ENCODE results near the gene TENT4A.

Gene TENT4A

GRCh38 chr5:6673031-6673430, 40.2 kb upstream of the TENT4A start:
- no peaks in the 10 kb centered on the region for H3K79me2 ChIP-seq (ENCODE audit: control insufficient read depth, insufficient read depth, low read length, poor library complexity)
- H3K9ac ChIP-seq (ENCODE audit: low read length), result no peak overlapping the region
- H2AK5ac ChIP-seq (ENCODE audit: low read length), result no peak overlapping the region
- no peak overlapping the region for H2AFZ ChIP-seq (ENCODE audit: insufficient read depth, low read length, poor library complexity)
- H3K27me3 ChIP-seq (ENCODE audit: insufficient read depth, low read length), result no peaks in the 10 kb centered on the region
- H3K4me1 ChIP-seq (ENCODE audit: control insufficient read depth in 1 of 2, insufficient read depth in 2 of 2, low read length in 2 of 2), result no peaks in the 10 kb centered on the region
- no peak overlapping the region for H3K14ac ChIP-seq (ENCODE audit: low read length)
- peaks cover 4 to 7% of the 10 kb centered on the region in 2 experiments for H3K36me3 ChIP-seq (ENCODE audit: control insufficient read depth in 1 of 2, insufficient read depth in 2 of 2, low read length in 2 of 2)
- peaks cover 1% of the 10 kb centered on the region for H3K9me3 ChIP-seq (ENCODE audit: insufficient read depth, low read depth, low read length)
- H3K4ac ChIP-seq (ENCODE audit: low read depth, low read length), result no peak overlapping the region
- no peak overlapping the region for H3K23ac ChIP-seq (ENCODE audit: low read length)
- H2BK12ac ChIP-seq (ENCODE audit: low read length), result no peak overlapping the region
- no peak overlapping the region for H3K27ac ChIP-seq (ENCODE audit: low read depth, low read length)
- H4K12ac ChIP-seq (ENCODE audit: low read depth, low read length), result no peak overlapping the region
- H3K4me3 ChIP-seq (ENCODE audit: low read depth, low read length), result no peak overlapping the region
- no peaks in the 10 kb centered on the region for H3K79me1 ChIP-seq (ENCODE audit: low read length)
- no peak overlapping the region for H2BK120ac ChIP-seq (ENCODE audit: insufficient read depth, low read length, poor library complexity)
- no peak overlapping the region for H4K91ac ChIP-seq (ENCODE audit: low read depth, low read length)
- H2BK5ac ChIP-seq (ENCODE audit: low read depth, low read length, poor library complexity), result no peak overlapping the region
- DNase-seq, result no peak
- no peak overlapping the region for H4K8ac ChIP-seq (ENCODE audit: low read depth, low read length)
- WGBS (ENCODE audit: extremely low coverage, insufficient coverage, insufficient read length), result no CpG with 5 or more reads among the region's 5 CpGs
- H3K18ac ChIP-seq (ENCODE audit: low read length), result no peak overlapping the region
- H3K4me2 ChIP-seq (ENCODE audit: low read length), result no peak overlapping the region

- Histone ChIP-seq H3K9ac (ENCODE audit: low read length) (no peak overlapping the region), H3K36me3 (ENCODE audit: control insufficient read depth in 1 of 2, insufficient read depth in 2 of 2, low read length in 2 of 2) (peaks cover 4 to 7% of the 10 kb centered on the region in 2 experiments), H3K27me3 (ENCODE audit: insufficient read depth, low read length) (no peaks in the 10 kb centered on the region), H4K12ac (ENCODE audit: low read depth, low read length) (no peak overlapping the region), H3K14ac (ENCODE audit: low read length) (no peak overlapping the region), H3K4ac (ENCODE audit: low read depth, low read length) (no peak overlapping the region), H3K9me3 (ENCODE audit: insufficient read depth, low read depth, low read length) (peaks cover 1% of the 10 kb centered on the region), H4K8ac (ENCODE audit: low read depth, low read length) (no peak overlapping the region), H3K79me1 (ENCODE audit: low read length) (no peaks in the 10 kb centered on the region), H4K91ac (ENCODE audit: low read depth, low read length) (no peak overlapping the region), H3K4me3 (ENCODE audit: low read depth, low read length) (no peak overlapping the region), H2BK12ac (ENCODE audit: low read length) (no peak overlapping the region), H3K79me2 (ENCODE audit: control insufficient read depth, insufficient read depth, low read length, poor library complexity) (no peaks in the 10 kb centered on the region), H3K4me2 (ENCODE audit: low read length) (no peak overlapping the region), H2AK5ac (ENCODE audit: low read length) (no peak overlapping the region), H2BK5ac (ENCODE audit: low read depth, low read length, poor library complexity) (no peak overlapping the region), H2AFZ (ENCODE audit: insufficient read depth, low read length, poor library complexity) (no peak overlapping the region), H3K4me1 (ENCODE audit: control insufficient read depth in 1 of 2, insufficient read depth in 2 of 2, low read length in 2 of 2) (no peaks in the 10 kb centered on the region), H2BK120ac (ENCODE audit: insufficient read depth, low read length, poor library complexity) (no peak overlapping the region), H3K18ac (ENCODE audit: low read length) (no peak overlapping the region), H3K23ac (ENCODE audit: low read length) (no peak overlapping the region), H3K27ac (ENCODE audit: low read depth, low read length) (no peak overlapping the region)
- no CpG with 5 or more reads among the region's 1 CpG for WGBS (ENCODE audit: extremely low coverage, insufficient coverage, insufficient read length)
- no peak for DNase-seq
These were observed 39.3 kb upstream of the TENT4A start for GRCh38 chr5:6673963-6674362.

DNA sequence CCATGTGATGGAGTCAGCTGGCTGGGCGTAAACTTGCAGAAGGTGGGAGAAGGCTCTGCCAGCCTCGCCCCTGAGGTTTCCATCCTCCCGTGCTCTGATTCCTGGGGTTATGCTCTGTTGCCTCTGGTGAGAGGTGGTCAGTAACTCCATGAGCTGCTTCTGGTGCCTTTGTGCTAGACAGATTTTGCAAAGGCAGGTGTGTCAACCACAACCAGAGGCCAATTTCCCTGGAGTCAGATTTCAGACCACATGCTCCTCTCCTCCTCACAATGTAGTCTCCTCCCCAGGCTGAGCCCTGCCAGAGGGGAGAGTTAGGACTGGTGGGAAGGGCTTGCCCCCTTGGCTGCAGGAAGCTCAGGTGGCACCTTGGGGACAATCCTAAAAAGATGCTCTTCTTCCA, 38.8 kb upstream of the TENT4A start:
- Histone ChIP-seq H3K14ac (ENCODE audit: low read length) (no peak overlapping the region), H4K91ac (ENCODE audit: low read depth, low read length) (no peak overlapping the region), H3K27me3 (ENCODE audit: insufficient read depth, low read length) (no peaks in the 10 kb centered on the region), H3K4me2 (ENCODE audit: low read length) (no peak overlapping the region), H2BK12ac (ENCODE audit: low read length) (no peak overlapping the region), H3K23ac (ENCODE audit: low read length) (no peak overlapping the region), H3K79me1 (ENCODE audit: low read length) (no peaks in the 10 kb centered on the region), H3K4ac (ENCODE audit: low read depth, low read length) (no peak overlapping the region), H2AFZ (ENCODE audit: insufficient read depth, low read length, poor library complexity) (no peak overlapping the region), H3K4me3 (ENCODE audit: low read depth, low read length) (no peak overlapping the region), H4K12ac (ENCODE audit: low read depth, low read length) (no peak overlapping the region), H3K36me3 (ENCODE audit: control insufficient read depth in 1 of 2, insufficient read depth in 2 of 2, low read length in 2 of 2) (peaks cover 4 to 7% of the 10 kb centered on the region in 2 experiments), H2BK120ac (ENCODE audit: insufficient read depth, low read length, poor library complexity) (no peak overlapping the region), H2AK5ac (ENCODE audit: low read length) (no peak overlapping the region), H3K18ac (ENCODE audit: low read length) (no peak overlapping the region), H3K4me1 (ENCODE audit: control insufficient read depth in 1 of 2, insufficient read depth in 2 of 2, low read length in 2 of 2) (no peaks in the 10 kb centered on the region), H3K27ac (ENCODE audit: low read depth, low read length) (no peak overlapping the region), H3K9me3 (ENCODE audit: insufficient read depth, low read depth, low read length) (peaks cover 1% of the 10 kb centered on the region), H3K79me2 (ENCODE audit: control insufficient read depth, insufficient read depth, low read length, poor library complexity) (no peaks in the 10 kb centered on the region), H3K9ac (ENCODE audit: low read length) (no peak overlapping the region), H4K8ac (ENCODE audit: low read depth, low read length) (no peak overlapping the region), H2BK5ac (ENCODE audit: low read depth, low read length, poor library complexity) (no peak overlapping the region)
- WGBS (ENCODE audit: extremely low coverage, insufficient coverage, insufficient read length), result no CpG with 5 or more reads among the region's 3 CpGs
- DNase-seq, result no peak

GRCh38 chr5:6674886-6675285, 38.3 kb upstream of the TENT4A start:
- Histone ChIP-seq H3K23ac (ENCODE audit: low read length) (no peak overlapping the region), H3K9me3 (ENCODE audit: insufficient read depth, low read depth, low read length) (peaks cover 3% of the 10 kb centered on the region), H3K9ac (ENCODE audit: low read length) (no peak overlapping the region), H3K79me2 (ENCODE audit: control insufficient read depth, insufficient read depth, low read length, poor library complexity) (no peaks in the 10 kb centered on the region), H4K12ac (ENCODE audit: low read depth, low read length) (no peak overlapping the region), H3K4ac (ENCODE audit: low read depth, low read length) (no peak overlapping the region), H2BK5ac (ENCODE audit: low read depth, low read length, poor library complexity) (no peak overlapping the region), H4K8ac (ENCODE audit: low read depth, low read length) (no peak overlapping the region), H3K14ac (ENCODE audit: low read length) (no peak overlapping the region), H4K91ac (ENCODE audit: low read depth, low read length) (no peak overlapping the region), H3K27me3 (ENCODE audit: insufficient read depth, low read length) (no peaks in the 10 kb centered on the region), H3K4me1 (ENCODE audit: control insufficient read depth in 1 of 2, insufficient read depth in 2 of 2, low read length in 2 of 2) (no peaks in the 10 kb centered on the region), H3K18ac (ENCODE audit: low read length) (no peak overlapping the region), H2AK5ac (ENCODE audit: low read length) (no peak overlapping the region), H2AFZ (ENCODE audit: insufficient read depth, low read length, poor library complexity) (no peak overlapping the region), H2BK12ac (ENCODE audit: low read length) (no peak overlapping the region), H3K4me2 (ENCODE audit: low read length) (no peak overlapping the region), H3K4me3 (ENCODE audit: low read depth, low read length) (no peak overlapping the region), H3K27ac (ENCODE audit: low read depth, low read length) (no peak overlapping the region), H2BK120ac (ENCODE audit: insufficient read depth, low read length, poor library complexity) (no peak overlapping the region), H3K79me1 (ENCODE audit: low read length) (no peaks in the 10 kb centered on the region), H3K36me3 (ENCODE audit: control insufficient read depth in 1 of 2, insufficient read depth in 2 of 2, low read length in 2 of 2) (peaks cover 2 to 5% of the 10 kb centered on the region in 2 experiments)
- no peak for DNase-seq
- WGBS (ENCODE audit: extremely low coverage, insufficient coverage, insufficient read length), result no CpG with 5 or more reads among the region's 10 CpGs
